Panc1 (cell line): Measurements from ENCODE around the gene SLC35G2. TPM values are rescaled to one million over a fixed set of nuclear protein-coding genes. Genes with fewer than 3 reads are reported as not detected.

Source experiments
- ATAC-seq: fragments of 200-7000 bp; cut with Tn5 transposase; 2 replicates; pipeline ENCODE4 v1.9.1; 2020; ENCODE audit warnings: mild to moderate bottlenecking, moderate library complexity
- BruUV-seq: library from RNA; stranded (reverse); fragments of 400-500 nt; replicated peaks from 2 replicates; lab custom pipeline; 2021; lab: Mats Ljungman, UMichigan
- CTCF ChIA-PET: fragments of 300-600 bp; sonication (Branson Sonifier 250); formaldehyde crosslinking; loops from one replicate; lab custom pipeline; 2022; ENCODE audit warnings: antibody characterized with exemption; lab: Charles Lee
- POLR2A ChIA-PET: fragments of 300-600 bp; sonication (Branson Sonifier 250); formaldehyde crosslinking; loops from one replicate; lab custom pipeline; 2022; ENCODE audit warnings: antibody characterized with exemption; lab: Charles Lee
- DNase-seq: peaks from one replicate; pipeline ENCODE4 v3.0.0-alpha.2; 2010; ENCODE audit warnings: low read depth, low spot score
- H3K27ac ChIP-seq: 2 replicates; pipeline ENCODE4 v1.5.1; 2011; ENCODE audit warnings: mild to moderate bottlenecking, low read length, inconsistent platforms
- H3K27me3 ChIP-seq: fragments of 200-500 bp; sonication (Bioruptor generic); 2 replicates; pipeline ENCODE4 v1.6.0; 2014; ENCODE audit warnings: low read length, inconsistent platforms; ENCODE audit not compliant: control insufficient read depth, insufficient read depth
- H3K36me3 ChIP-seq: fragments of 200-500 bp; sonication (Bioruptor generic); 2 replicates; pipeline ENCODE4 v1.5.1; 2014; ENCODE audit warnings: inconsistent platforms, mild to moderate bottlenecking, low read length, moderate library complexity; ENCODE audit not compliant: control insufficient read depth, insufficient read depth
- H3K4me1 ChIP-seq: 2 replicates; pipeline ENCODE4 v1.5.1; 2011; ENCODE audit warnings: inconsistent platforms, mild to moderate bottlenecking, low read length, moderate library complexity; ENCODE audit not compliant: control insufficient read depth, insufficient read depth
- H3K4me3 ChIP-seq, 2 experiments: 2 replicates each; pipeline ENCODE4 v1.5.1; 2011 to 2012; ENCODE audit warnings: low read depth in 2 of 2, low read length in 2 of 2, mild to moderate bottlenecking in 2 of 2, inconsistent platforms in 1 of 2, moderate library complexity in 1 of 2
- H3K9me3 ChIP-seq: fragments of 200-500 bp; sonication (Bioruptor generic); 2 replicates; pipeline ENCODE4 v1.5.1; 2014; ENCODE audit warnings: low read depth, mild to moderate bottlenecking, inconsistent platforms, low read length, moderate library complexity; ENCODE audit not compliant: control insufficient read depth, insufficient read depth
- POLR2AphosphoS5 ChIP-seq: IDR thresholded peaks from 2 replicates; pipeline ENCODE4 v1.6.1; 2012; ENCODE audit warnings: mild to moderate bottlenecking, low read depth, low read length, moderate library complexity
- SIN3A ChIP-seq: IDR thresholded peaks from 2 replicates; pipeline ENCODE4 v1.6.1; 2012; ENCODE audit warnings: low read depth, mild to moderate bottlenecking, low read length, moderate library complexity, borderline replicate concordance; ENCODE audit not compliant: insufficient read depth
- TCF7L2 ChIP-seq: IDR thresholded peaks from 2 replicates; pipeline ENCODE4 v1.6.1; 2011; ENCODE audit warnings: mild to moderate bottlenecking, low read depth, low read length, inconsistent platforms
- in situ Hi-C: cut with HindIII; loops from 2 replicates; pipeline ENCODE4 v1.10.0; 2016; ENCODE audit warnings: low sequenced_read_pairs, low pct_unique_long_range_greater_than_20kb
- intact Hi-C: fragments of 100-400 bp; cut with micrococcal nuclease; formaldehyde crosslinking; loops from one replicate; pipeline ENCODE4 v1.10.0; 2022; ENCODE audit not compliant: unreplicated experiment
- total RNA-seq: library from RNA; stranded (reverse); gene quantifications from one replicate; pipeline ENCODE4 v1.2.1, GENCODE V29; 2021; ENCODE audit not compliant: unreplicated experiment
- TF ChIP-seq, protein P1 (sequence below): fragments of 450-650 bp; IDR thresholded peaks from 2 replicates; pipeline ENCODE4 v1.5.1; 2017; ENCODE audit warnings: mild to moderate bottlenecking
- TF ChIP-seq, protein P2 (sequence below), 2 experiments: IDR thresholded peaks; 2 replicates each; pipeline ENCODE4 v1.6.1; 2011 to 2012; ENCODE audit warnings: low read depth in 2 of 2, control low read depth in 1 of 2, low read length in 1 of 2, mild to moderate bottlenecking in 1 of 2, moderate library complexity in 1 of 2; ENCODE audit not compliant: insufficient read depth in 1 of 2

Gene SLC35G2
- total RNA-seq, 1 experiment from 2014 or later = 15.0 TPM

DNA sequence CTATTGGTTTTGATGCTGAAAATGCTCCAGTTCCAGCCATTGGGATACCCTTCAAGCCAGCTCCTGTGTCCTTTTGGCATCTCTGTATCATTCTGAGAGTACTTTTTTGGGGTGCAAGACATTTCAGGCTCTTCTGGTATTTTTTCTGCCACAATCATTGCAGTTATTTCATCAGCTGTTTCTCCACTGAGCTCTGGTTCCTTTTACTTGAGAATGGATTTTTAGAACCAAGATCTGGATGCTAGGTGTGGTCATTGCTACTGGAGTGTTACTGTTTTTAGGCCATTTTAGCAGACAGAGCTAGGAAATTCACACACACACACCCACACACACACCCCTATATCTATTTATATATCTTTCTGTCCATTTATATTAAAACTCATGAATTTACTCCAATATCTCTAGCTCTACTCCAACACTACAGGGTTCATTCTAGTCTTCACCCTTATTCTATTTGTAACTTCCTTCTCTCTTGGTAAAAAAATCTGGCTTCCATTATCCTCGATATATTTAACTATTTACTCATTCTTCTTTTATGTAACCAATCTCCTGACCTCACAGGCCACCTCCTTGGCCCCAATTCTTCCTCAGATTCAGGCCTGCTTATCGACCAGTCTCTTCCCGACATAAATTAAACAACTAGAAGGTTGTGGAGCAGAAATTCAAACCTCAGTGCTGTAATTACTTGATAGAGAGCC is 17.0 kb downstream of the SLC35G2 start:
- ATAC-seq = no peak
- Histone ChIP-seq H3K27ac (peak overlapping the region; percentile 49; the same call in 1 of the 2 replicates), H3K4me3 (no peak overlapping the region), H3K4me1 (no peaks in the 10 kb centered on the region), H3K27me3 (no peaks in the 10 kb centered on the region), H3K9me3 (no peaks in the 10 kb centered on the region), H3K36me3 (no peaks in the 10 kb centered on the region)
- TF ChIP-seq POLR2AphosphoS5 = no peak
- TF ChIP-seq SIN3A = no peak
- no peak for TF ChIP-seq TCF7L2
- TF ChIP-seq, protein P1, sequence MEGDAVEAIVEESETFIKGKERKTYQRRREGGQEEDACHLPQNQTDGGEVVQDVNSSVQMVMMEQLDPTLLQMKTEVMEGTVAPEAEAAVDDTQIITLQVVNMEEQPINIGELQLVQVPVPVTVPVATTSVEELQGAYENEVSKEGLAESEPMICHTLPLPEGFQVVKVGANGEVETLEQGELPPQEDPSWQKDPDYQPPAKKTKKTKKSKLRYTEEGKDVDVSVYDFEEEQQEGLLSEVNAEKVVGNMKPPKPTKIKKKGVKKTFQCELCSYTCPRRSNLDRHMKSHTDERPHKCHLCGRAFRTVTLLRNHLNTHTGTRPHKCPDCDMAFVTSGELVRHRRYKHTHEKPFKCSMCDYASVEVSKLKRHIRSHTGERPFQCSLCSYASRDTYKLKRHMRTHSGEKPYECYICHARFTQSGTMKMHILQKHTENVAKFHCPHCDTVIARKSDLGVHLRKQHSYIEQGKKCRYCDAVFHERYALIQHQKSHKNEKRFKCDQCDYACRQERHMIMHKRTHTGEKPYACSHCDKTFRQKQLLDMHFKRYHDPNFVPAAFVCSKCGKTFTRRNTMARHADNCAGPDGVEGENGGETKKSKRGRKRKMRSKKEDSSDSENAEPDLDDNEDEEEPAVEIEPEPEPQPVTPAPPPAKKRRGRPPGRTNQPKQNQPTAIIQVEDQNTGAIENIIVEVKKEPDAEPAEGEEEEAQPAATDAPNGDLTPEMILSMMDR = no peak
- TF ChIP-seq, protein P2, sequence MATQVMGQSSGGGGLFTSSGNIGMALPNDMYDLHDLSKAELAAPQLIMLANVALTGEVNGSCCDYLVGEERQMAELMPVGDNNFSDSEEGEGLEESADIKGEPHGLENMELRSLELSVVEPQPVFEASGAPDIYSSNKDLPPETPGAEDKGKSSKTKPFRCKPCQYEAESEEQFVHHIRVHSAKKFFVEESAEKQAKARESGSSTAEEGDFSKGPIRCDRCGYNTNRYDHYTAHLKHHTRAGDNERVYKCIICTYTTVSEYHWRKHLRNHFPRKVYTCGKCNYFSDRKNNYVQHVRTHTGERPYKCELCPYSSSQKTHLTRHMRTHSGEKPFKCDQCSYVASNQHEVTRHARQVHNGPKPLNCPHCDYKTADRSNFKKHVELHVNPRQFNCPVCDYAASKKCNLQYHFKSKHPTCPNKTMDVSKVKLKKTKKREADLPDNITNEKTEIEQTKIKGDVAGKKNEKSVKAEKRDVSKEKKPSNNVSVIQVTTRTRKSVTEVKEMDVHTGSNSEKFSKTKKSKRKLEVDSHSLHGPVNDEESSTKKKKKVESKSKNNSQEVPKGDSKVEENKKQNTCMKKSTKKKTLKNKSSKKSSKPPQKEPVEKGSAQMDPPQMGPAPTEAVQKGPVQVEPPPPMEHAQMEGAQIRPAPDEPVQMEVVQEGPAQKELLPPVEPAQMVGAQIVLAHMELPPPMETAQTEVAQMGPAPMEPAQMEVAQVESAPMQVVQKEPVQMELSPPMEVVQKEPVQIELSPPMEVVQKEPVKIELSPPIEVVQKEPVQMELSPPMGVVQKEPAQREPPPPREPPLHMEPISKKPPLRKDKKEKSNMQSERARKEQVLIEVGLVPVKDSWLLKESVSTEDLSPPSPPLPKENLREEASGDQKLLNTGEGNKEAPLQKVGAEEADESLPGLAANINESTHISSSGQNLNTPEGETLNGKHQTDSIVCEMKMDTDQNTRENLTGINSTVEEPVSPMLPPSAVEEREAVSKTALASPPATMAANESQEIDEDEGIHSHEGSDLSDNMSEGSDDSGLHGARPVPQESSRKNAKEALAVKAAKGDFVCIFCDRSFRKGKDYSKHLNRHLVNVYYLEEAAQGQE (IDR thresholded peaks at IDR 0.05; ENCODE audit: insufficient read depth in 1 of 2, low read depth in 2 of 2, low read length in 1 of 2) = no peak
- in situ Hi-C loops (no loop called here), intact Hi-C loops (no loop called here)
- no TSS peak for BruUV-seq
- no peak for DNase-seq
- ChIA-PET CTCF (no interaction called here), POLR2A (interaction anchor here (0.6 kb wide), 2 partner anchors 204 to 313 kb away, joined by 3 read pairs; no protein-coding TSS in a partner anchor)

- ChIA-PET CTCF (interaction anchor here (0.7 kb wide), 1 partner anchor 11 kb away, joined by 3 read pairs; no protein-coding TSS in a partner anchor), POLR2A (no interaction called here)
- no peaks in the 10 kb centered on the region for H3K4me1 ChIP-seq
Observed at GRCh38 chr3:136836511-136837156, 17.7 kb downstream of the SLC35G2 start.

More at GRCh38 chr3:136836511-136837156, 17.7 kb downstream of the SLC35G2 start:
- intact Hi-C loops (no loop called here), in situ Hi-C loops (no loop called here)
- no peaks in the 10 kb centered on the region for H3K36me3 ChIP-seq
- no peaks in the 10 kb centered on the region for H3K9me3 ChIP-seq
- peak overlapping the region; percentile 49; the same call in 1 of the 2 replicates for H3K27ac ChIP-seq
- no peak for TF ChIP-seq TCF7L2
- TF ChIP-seq POLR2AphosphoS5 = no peak
- TF ChIP-seq, protein P2 (IDR thresholded peaks at IDR 0.05; ENCODE audit: insufficient read depth in 1 of 2, low read depth in 2 of 2, low read length in 1 of 2) = no peak
- TF ChIP-seq, protein P1 = no peak
- no peak for TF ChIP-seq SIN3A
- H3K4me3 ChIP-seq = no peak overlapping the region
- DNase-seq (no peak), ATAC-seq (no peak)
- BruUV-seq = no TSS peak
- no peaks in the 10 kb centered on the region for H3K27me3 ChIP-seq
